Medulla oblongata (tissue), 1 donor: ENCODE data around the gene AKAP11.
"Not testable (repeated sequence)": the region's sequence is repeated elsewhere in the genome, so short reads cannot be mapped to it uniquely, and the experiment has no call there.

Source experiments
- DNase-seq: peaks from one replicate; pipeline ENCODE4 v3.0.0-alpha.2; 2015; ENCODE audit errors: extremely low spot score

AKAP11 gene, protein sequence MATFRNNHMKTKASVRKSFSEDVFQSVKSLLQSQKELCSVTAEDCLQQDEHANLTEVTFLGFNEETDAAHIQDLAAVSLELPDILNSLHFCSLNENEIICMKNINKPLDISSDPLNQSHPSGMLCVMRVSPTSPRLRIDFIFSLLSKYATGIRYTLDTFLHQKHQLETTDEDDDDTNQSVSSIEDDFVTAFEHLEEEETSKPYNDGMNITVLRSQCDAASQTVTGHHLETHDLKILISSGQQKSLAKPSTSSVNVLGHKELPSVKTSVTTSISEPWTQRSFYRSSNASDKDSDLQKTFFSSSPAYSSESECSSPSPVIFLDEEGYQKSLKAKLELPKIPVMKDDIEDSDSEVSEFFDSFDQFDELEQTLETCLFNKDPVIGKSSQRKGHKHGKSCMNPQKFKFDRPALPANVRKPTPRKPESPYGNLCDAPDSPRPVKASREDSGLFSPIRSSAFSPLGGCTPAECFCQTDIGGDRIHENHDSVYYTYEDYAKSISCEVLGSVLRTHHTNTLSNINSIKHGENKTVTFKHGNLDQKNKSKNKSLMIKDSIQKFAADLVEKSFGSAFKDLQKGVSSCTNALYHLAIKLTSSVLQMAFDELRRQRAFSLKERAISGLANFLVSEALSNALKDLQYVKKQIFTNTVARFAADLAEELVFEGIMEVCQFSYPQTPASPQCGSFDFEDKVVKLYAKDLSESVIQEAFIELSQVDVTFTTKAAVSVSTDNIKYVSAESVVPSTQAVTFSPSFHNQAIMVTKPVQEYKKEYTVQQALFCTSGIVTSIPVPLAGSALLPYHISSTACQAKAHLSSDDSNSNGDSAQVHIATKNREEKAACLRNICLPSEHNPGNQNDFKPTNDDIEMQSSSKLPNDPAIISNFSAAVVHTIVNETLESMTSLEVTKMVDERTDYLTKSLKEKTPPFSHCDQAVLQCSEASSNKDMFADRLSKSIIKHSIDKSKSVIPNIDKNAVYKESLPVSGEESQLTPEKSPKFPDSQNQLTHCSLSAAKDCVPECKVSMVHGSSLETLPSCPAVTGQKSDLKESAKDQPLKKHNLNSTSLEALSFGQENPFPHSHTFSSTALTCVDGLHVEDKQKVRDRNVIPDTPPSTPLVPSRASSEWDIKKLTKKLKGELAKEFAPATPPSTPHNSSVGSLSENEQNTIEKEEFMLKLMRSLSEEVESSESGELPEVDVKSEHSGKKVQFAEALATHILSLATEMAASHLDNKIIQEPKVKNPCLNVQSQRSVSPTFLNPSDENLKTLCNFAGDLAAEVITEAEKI (N-terminal part only)

DNA sequence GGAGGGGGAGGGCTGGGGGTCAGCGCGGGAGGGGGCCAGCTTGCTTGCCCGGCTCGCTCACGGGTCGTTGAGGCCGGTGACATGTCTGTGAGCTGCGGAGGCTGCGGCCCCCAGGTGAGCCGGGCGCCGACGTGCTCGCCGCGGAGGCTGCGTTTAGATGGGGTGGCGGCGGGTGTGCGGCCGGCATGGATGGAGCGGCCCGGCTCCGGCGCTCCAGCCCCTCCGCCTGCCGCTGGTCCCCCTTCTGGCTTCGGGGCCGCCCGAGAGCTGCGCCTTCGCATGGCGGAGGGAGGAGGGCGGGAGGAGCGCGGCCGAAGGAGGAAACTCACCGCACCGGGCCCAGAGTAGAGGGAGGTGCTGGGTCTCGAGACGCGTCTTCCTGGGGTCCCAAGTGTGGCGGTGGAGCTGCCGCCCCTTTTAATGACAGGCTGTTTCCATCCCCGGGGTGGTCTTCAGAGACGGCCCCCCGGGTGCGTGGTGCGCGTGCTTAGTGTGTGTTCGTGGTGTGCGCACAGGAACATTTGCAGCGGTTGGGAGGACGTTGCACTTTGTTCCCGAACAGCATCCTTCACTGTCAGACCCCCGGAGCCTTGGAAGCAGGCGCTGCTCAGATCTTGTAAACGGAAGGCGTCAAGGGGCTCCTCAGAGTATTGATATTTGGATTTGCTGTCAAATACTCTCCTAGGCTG is at the start of gene AKAP11:
Gene AKAP11, plus strand, starts transcription at position 38 of the 689 bp plus-strand sequence. CDS start 14,197 bp downstream, outside the sequence.
- DNase-seq, result peak; percentile 44

DNA sequence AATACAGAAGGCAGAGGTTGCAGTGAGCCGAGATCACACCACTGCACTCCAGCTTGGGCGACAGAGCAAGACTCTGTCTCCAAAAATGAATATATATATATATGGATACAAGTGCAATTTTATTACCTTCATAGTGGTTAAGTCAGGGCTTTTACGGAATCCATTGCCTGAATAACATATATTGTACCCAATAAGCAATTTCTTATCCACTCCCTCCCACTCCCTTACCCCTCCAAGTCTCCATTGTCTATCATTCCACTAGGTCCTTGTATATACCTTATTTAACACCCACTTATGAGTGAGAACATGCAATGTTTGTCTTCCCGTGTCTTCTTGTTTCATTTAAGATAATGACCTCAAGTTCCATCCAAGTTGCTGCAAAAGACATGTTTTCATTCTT is 48.3 kb upstream of the AKAP11 start:
- no peak for DNase-seq

DNA sequence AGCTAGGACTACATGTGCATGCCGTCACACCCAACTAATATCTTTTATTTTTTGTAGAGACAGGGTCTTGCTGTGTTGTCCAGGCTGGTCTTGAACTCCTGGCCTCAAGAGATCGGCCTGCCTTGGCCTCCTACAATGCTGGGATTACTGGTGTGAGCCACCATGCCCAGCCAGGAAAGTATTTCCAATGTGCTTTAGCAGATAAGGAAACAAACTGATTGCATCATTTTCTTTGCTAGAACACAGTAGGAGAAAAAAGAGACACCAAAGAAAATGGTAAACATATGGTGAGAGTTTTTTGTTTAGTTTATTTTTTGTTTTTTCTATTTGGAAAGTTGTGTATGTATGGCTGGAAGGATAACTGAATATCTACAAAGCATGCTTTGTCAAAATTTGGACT is 46.9 kb upstream of the AKAP11 start:
- no peak for DNase-seq

DNA sequence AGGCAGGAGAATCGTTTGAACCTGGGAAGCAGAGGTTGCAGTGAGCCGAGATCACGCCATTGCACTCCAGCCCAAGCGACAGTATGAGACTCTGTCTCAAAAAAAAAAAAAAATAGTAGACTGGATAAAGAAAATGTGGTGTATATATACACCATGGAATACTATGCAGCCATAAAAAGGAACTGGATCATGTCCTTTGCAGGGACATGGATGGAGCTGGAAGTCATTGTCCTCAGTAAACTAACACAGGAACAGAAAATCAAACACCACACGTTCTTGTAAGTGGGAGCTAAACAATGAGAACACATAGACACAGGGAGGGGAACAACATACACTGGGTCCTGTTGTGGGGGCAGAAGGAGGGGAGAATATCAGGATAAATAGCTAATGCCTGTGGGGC is 45.2 kb upstream of the AKAP11 start:
- DNase-seq, result not testable (repeated sequence)

DNA sequence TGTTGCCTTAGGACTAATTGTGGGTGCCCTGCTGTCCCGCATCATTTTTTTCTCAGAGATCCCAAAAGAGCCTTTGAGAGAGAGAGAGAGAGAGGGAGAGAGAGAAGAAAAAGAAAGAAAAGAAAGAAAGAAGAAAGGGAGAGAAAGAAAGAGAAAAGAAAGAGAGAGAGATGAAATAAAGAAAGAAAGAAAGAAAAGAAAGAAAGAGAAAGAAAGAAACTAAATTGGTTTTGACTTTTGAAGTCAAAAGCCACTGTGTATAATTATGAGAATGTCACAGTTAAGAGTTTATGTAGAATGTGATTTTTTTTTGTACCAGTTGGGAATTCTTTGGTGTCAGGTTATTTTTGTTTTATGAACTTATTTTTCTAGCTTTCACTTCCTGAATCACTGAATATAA is 43.4 kb upstream of the AKAP11 start:
- DNase-seq, result no peak

DNA sequence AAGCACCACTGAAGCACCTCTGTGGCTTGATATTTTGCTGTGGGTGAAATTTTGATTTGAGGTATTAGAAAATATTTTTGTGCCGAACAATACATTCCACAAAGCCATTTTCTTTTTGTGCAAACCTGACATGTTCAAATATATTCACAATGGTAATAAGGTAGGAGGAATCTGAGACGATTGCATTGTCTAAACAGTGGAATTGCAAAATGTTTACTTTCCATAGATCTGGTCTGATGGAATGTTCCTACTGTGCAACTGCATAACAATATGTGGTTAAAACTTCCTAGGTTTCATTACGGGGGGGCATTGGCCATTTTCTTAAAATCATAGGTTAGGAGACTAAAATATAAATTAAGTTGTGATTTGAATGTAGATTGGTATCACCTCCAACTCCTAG is 42.7 kb upstream of the AKAP11 start:
- no peak for DNase-seq

DNA sequence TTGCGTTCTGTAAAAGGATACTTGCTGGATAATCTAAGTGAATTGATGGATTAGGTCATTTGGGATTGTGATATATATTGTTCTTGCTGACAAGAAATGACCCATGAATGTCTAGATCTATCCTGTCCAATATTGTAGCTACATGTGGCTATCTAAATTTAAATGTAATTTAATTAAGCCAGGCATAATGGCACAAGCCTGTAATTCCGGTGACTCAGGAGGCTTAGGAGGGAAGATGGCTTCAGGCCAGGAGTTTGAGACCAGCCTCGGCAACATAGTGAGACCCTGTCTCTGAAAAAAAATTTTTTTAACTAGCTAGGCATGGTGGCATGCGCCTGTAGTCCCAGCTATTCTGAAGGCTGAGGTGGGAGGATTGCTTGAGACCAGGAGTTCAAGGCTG is 39.3 kb upstream of the AKAP11 start:
- DNase-seq, result no peak

DNA sequence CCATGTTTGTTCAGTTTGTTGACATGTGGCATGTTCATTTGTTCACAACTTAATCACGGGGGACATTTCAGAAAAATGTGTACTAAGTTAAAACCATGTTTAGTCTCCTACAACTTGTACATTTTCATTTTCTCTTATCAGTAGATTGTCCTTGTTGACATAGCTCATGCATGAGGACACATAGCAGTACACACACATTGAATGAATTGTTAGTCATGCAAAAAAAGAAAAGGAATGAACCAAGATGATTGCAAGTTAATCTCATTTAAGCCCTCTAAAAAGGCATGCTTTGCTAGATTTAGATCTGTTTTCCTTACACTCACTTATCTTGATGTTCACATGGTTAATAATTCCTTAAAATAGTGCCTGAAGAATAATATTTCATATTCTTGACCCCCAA is 38.2 kb upstream of the AKAP11 start:
- no peak for DNase-seq

DNA sequence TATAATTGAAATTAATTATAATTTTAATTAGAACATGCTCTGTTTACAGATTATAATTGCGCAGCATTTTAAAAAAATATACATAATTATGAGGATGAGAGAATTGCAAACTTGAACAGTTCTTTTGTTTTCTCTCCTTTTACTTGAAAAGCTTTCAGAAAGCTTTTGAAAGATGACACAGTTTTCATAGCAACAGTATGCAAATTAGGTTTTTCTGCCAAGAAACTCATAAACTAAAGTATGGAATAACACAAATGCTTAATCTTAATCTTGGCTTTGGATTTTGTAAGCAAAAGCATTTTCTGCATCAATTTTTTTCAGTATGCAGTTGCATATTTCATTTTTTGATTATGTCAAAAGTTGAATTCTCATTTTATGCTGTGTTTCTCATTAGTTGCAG is 32.8 kb upstream of the AKAP11 start:
- no peak for DNase-seq

DNA sequence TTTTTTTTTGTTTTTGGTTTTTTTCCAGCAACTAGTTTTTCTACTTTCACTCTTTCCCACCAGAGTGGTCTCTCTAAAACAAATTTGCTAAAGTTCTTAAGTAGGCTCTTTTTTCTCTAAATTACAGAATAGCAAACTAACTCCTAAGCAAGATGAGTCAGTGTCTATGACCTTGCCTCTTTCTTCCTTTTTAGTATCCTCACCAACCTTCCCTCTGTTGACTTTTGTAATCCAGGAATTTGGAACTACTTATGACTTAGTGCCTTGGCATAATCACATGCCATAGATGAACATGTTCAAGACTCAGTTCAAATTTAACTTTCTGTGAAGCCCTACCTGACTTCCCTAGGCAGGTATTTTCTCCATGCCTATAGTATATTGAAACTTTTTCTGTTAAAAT is 32.3 kb upstream of the AKAP11 start:
- no peak for DNase-seq

DNA sequence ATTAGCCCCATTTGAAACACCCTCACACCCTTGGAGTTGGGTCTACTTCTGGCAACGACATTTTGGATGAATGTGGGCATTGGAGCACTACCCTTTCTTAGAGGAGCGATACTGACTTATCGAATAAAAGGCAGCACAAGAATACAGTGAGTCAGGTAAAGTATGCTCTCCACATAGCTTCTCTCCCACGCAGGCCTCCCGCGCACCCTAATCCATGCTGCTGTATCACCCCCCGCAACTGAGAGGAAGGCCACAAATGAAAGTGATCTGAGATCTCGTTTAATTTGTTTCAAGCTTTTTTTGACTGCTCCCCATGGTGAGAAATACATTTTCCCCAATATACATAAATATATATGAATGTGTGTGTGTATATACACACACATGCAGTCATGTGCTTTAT is 25.4 kb upstream of the AKAP11 start:
- DNase-seq, result no peak

DNA sequence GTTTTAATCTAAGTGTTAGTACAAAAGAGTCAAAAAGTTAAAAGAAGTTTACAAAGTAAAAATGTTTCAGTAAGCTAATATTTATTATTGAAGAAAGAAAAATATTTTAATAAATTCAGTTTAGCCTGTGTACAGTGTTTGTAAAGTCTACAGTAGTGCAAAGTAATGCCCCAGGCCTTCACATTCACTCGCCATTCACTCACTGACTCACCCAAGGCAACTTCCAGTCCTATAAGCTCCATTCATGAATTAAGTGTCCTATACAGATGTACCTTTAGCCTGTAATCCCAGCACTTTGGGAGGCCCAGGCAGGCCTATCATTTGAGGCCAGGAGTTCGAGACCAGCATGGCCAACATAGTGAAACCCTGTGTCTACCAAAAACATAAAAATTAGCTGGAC is 24.1 kb upstream of the AKAP11 start:
- no peak for DNase-seq

DNA sequence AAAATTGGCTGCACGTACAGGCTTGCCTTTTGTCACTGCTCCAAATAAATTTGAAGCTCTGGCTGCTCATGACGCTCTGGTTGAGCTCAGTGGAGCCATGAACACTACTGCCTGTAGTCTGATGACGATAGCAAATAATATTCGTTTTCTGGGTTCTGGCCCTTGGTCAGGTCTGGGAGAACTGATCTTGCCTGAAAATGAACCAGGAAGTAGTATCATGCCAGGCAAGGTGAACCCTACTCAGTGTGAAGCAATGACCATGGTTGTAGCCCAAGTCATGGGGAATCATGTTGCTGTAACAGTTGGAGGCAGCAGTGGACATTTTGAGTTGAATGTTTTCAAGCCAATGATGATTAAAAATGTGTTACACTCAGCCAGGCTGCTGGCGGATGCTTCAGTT is 16.1 kb upstream of the AKAP11 start:
- no peak for DNase-seq

DNA sequence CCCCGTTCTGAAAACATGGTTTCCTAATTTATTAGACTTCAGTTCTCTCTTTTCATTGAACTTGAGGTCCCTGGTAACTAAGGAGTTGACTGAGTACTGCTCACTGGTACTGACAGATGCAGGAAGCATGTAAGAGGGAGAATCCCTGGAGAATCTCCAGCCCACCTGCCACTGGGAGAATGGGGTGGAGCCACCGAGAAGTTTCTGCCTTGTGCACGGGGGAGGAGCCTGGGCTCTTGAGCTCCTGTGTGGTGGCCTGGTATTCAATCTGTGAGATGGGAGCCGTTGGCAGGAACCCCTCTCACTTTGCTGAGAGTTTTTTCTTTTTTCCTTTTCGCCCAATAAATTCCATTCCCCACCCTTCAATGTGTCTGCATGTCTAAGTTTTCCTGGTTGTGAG is 13.2 kb upstream of the AKAP11 start:
- no peak for DNase-seq

DNA sequence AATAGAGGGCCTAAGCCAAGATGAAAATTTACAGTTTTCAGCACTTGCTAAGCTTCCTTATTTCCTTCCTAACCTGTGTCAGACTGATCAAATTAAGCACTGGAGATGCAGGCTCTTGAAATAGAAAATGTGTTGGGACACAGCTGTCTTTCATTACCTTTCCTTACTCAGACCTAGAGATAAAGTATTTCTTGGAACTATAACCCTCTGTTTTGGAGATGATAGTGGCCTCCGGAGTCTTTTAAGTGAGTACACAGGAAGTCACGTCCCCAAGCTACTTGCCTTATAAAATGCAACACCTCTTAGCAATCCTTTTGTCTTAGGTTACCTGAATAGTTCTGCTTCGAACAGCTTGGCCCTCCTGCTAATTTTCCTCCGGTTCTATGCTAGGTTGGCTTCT is 12.4 kb upstream of the AKAP11 start:
- no peak for DNase-seq

DNA sequence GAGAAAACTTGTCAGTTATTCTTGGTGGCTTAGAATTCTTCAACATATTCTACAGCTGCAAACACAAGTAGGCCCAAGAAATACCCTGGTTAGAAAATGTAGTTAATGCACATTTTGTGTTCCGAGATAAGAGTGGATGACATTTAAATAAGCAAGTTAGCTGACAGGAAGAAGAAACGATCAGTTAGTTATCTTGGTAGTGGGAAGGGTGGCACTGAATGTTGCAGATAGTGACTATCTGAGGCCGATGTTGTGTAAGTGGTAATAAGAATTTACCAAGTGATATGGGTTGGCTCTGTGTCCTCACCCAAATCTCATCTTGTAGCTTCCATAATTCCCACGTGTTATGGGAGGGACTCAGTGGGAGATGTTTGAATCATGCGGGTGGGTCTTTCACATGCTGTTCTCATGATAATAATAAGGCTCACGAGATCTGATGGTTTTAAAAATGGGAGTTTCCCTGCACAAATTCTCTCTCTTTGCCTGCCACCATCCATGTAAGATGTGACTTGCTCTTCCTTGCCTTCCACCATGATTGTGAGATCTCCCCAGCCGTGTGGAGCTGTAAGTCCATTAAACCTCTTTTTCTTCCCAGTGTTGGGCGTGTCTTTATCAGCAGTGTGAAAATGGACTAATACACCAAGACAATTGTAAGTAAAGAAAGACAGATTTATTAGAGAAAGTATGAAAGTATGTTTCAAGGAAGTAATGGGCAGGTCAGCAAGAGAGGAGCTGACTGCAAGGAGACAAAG is 10.9 kb upstream of the AKAP11 start:
- no peak for DNase-seq

DNA sequence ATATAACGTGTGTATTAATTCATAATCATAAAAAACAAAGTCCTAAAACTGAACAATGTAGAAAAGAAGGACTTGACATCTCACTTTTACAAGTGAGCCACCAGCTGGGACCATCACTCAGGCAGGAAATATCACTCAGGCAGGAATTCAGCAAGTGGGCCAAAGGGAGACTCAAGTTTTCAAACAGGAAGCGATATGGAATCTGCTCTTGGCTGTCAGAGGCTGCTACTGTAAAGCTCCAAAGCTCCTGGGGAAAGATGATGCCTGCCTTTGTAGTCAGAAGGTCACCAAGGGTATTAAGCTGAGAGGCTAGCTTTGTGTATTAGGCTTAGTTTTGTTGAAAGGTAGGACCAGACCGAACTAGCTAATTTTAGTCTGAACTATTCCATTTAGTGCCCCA is 5.5 kb upstream of the AKAP11 start:
- no peak for DNase-seq

DNA sequence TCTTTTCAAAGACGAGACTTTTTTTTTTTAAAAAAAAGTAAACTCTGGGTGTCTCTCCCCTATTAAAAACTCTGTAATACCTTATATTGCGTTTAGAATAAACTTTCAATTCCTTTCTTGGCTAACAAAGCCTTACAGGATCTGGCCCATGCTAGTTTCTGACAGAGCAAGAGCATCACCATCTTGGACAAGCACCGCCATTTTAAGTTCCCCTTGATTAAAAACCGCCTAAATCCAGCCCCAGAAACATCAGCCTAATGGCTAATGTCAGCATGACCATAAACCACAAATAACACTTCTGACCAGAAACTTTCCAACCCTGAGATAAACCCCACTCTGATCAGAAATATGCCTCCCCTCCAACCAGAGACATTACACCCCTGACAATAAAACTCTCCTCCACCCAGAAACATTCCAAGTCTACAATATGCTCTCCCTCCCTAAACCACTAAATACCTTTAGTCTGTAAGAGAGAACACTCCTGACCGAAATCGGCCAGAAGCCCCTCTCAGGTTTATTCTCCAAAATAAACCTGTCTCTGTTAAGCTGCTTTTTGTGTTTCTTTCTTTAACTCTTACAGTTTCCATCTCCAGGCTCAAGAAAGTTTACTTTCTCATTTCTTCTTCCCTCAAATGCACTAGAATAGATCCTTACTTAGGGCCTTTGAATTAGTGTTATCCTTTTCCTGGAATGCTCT is 1.6 kb upstream of the AKAP11 start:
- DNase-seq, result no peak

DNA sequence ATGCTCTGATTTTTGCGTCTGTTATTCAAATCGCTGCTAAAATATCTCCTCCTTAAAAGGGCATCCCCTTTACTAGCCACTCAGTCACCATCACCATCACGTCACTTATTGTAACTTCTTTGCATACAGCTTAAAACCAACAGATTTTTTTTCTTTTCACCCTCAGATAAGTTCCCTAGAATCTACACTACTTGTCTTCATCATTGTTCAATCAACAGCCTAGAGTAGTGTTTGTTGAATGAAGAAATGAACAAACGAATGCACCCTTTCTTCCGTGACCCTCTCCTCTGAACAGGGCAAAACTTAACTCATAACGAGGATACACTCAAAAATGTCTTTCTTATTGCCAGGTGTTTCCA is 1.1 kb upstream of the AKAP11 start:
- DNase-seq, result no peak
